HCT116 (cell line): ENCODE data around the gene PRM3. TPM values are rescaled to one million over a fixed set of nuclear protein-coding genes. Genes with fewer than 3 reads are reported as not detected.

ENCODE experiments used
- ATAC-seq: fragments of 200-7000 bp; cut with Tn5 transposase; 2 replicates; pipeline ENCODE4 v1.9.1; 2020; ENCODE audit warnings: mild to moderate bottlenecking, moderate library complexity
- BruUV-seq: library from RNA; stranded (reverse); fragments of 400-500 nt; replicated peaks from 2 replicates; lab custom pipeline; 2021; lab: Mats Ljungman, UMichigan
- CTCF ChIA-PET: fragments of 300-600 bp; sonication (Branson Sonifier 250); formaldehyde crosslinking; loops from one replicate; lab custom pipeline; 2021; ENCODE audit warnings: antibody characterized with exemption; lab: Charles Lee
- POLR2A ChIA-PET: fragments of 300-600, 350-600 bp; sonication (Branson Sonifier 250); formaldehyde crosslinking; loops from one replicate; lab custom pipeline; 2021; ENCODE audit warnings: antibody characterized with exemption; lab: Charles Lee
- RAD21 ChIA-PET, 2 experiments: fragments of 300-600 bp; sonication (Branson Sonifier 250); formaldehyde crosslinking; loops; one replicate each; lab custom pipeline; 2023; ENCODE audit warnings: low total read pairs in 2 of 2; ENCODE audit not compliant: uncharacterized antibody in 2 of 2, unreplicated experiment in 2 of 2, low non-redundant PET in 1 of 2; lab: Charles Lee
- DNase-seq: peaks from one replicate; pipeline ENCODE4 v3.0.0-alpha.2; 2010; ENCODE audit warnings: low read depth, low spot score
- H2AFZ ChIP-seq: fragments of 200-600 bp; shearing (Covaris generic), sonication (generic); 2 replicates; pipeline ENCODE4 v1.6.1; 2017; ENCODE audit warnings: low read depth, mixed run types, mixed read lengths, antibody characterized with exemption, low read length; ENCODE audit not compliant: poor library complexity, severe bottlenecking
- H3K27ac ChIP-seq: 2 replicates; pipeline ENCODE4 v1.5.1; 2012; ENCODE audit warnings: low read depth, low read length
- H3K27me3 ChIP-seq: fragments of 200-600 bp; sonication (generic); 2 replicates; pipeline ENCODE4 v1.6.1; 2016; ENCODE audit warnings: mixed run types, low read length, mixed read lengths; ENCODE audit not compliant: insufficient read depth
- H3K36me3 ChIP-seq, 2 experiments: fragments of 200-500 bp in 1 of 2; fragments of 200-600 bp in 1 of 2; sonication (Bioruptor generic) in 1 of 2; sonication (generic) in 1 of 2; 2 replicates each; pipeline versions ENCODE4 v1.5.1 to v1.6.1; 2014 to 2016; ENCODE audit warnings: low read length in 2 of 2, inconsistent platforms in 1 of 2, mixed read lengths in 1 of 2, mixed run types in 1 of 2; ENCODE audit not compliant: insufficient read depth in 2 of 2, control insufficient read depth in 1 of 2
- H3K4me1 ChIP-seq, 2 experiments: fragments of 200-600 bp in 1 of 2; sonication (generic) in 1 of 2; 2 replicates each; pipeline versions ENCODE4 v1.5.1 to v1.6.1; 2012 to 2017; ENCODE audit warnings: low read length in 2 of 2, inconsistent platforms in 1 of 2, mild to moderate bottlenecking in 1 of 2, mixed read lengths in 1 of 2, mixed run types in 1 of 2, moderate library complexity in 1 of 2; ENCODE audit not compliant: insufficient read depth in 2 of 2, control insufficient read depth in 1 of 2
- H3K4me2 ChIP-seq: fragments of 200-600 bp; sonication (generic); 2 replicates; pipeline ENCODE4 v1.6.1; 2017; ENCODE audit warnings: mixed run types, low read length, mixed read lengths
- H3K4me3 ChIP-seq, 2 experiments: fragments of 200-600 bp in 1 of 2; sonication (generic) in 1 of 2; replicated peaks in 1 of 2; 2 replicates each; pipeline ENCODE4 v1.5.1; 2011 to 2016; ENCODE audit warnings: low read length in 2 of 2, control low read depth in 1 of 2, low read depth in 1 of 2, mild to moderate bottlenecking in 1 of 2, mixed read lengths in 1 of 2, mixed run types in 1 of 2
- H3K79me2 ChIP-seq: fragments of 200-600 bp; sonication (generic); 2 replicates; pipeline ENCODE4 v1.6.1; 2017; ENCODE audit warnings: mild to moderate bottlenecking, mixed run types, low read length, moderate library complexity, mixed read lengths; ENCODE audit not compliant: insufficient read depth
- H3K9ac ChIP-seq: fragments of 200-600 bp; sonication (generic); 2 replicates; pipeline ENCODE4 v1.6.1; 2016; ENCODE audit warnings: low read length, mixed read lengths
- H3K9me2 ChIP-seq: fragments of 200-600 bp; sonication (generic), shearing (Covaris generic); 2 replicates; pipeline ENCODE4 v1.6.1; 2017; ENCODE audit warnings: mixed run types, mild to moderate bottlenecking, moderate library complexity; ENCODE audit not compliant: insufficient read depth
- H3K9me3 ChIP-seq, 2 experiments: fragments of 200-500 bp in 1 of 2; fragments of 200-600 bp in 1 of 2; sonication (Bioruptor generic) in 1 of 2; sonication (generic) in 1 of 2; 2 replicates each; pipeline ENCODE4 v1.6.1; 2014 to 2017; ENCODE audit warnings: low read length in 2 of 2, mixed read lengths in 2 of 2, inconsistent platforms in 1 of 2, low read depth in 1 of 2, mild to moderate bottlenecking in 1 of 2, mixed run types in 1 of 2, moderate library complexity in 1 of 2; ENCODE audit not compliant: control insufficient read depth in 1 of 2, insufficient read depth in 1 of 2
- H4K20me1 ChIP-seq: fragments of 200-600 bp; sonication (generic), shearing (Covaris generic); 2 replicates; pipeline ENCODE4 v1.6.1; 2017; ENCODE audit warnings: mixed run types, mild to moderate bottlenecking, moderate library complexity; ENCODE audit not compliant: insufficient read depth
- CBX3 ChIP-seq: IDR thresholded peaks from 2 replicates; pipeline ENCODE4 v1.6.1; 2012; ENCODE audit warnings: low read depth
- EGR1 ChIP-seq: IDR thresholded peaks from 2 replicates; pipeline ENCODE4 v1.6.1; 2012; ENCODE audit warnings: low read depth
- EZH2phosphoT487 ChIP-seq: fragments of 200-600 bp; IDR thresholded peaks from 2 replicates; pipeline ENCODE4 v1.6.1; 2018; ENCODE audit warnings: antibody characterized with exemption, borderline replicate concordance
- FOSL1 ChIP-seq: IDR thresholded peaks from 2 replicates; pipeline ENCODE4 v1.6.1; 2012; ENCODE audit warnings: low read depth
- JUND ChIP-seq: IDR thresholded peaks from 2 replicates; pipeline ENCODE4 v1.6.1; 2012
- RAD21 ChIP-seq: IDR thresholded peaks from 2 replicates; pipeline ENCODE4 v1.6.1; 2012; ENCODE audit warnings: low read depth, mild to moderate bottlenecking
- TCF7L2 ChIP-seq: IDR thresholded peaks from 2 replicates; pipeline ENCODE4 v1.7.0; 2011; ENCODE audit warnings: borderline replicate concordance, inconsistent platforms; ENCODE audit not compliant: insufficient read depth, insufficient read length; ENCODE audit errors: extremely low read depth
- ZFX ChIP-seq: fragments of 450-650 bp; IDR thresholded peaks from 2 replicates; pipeline ENCODE4 v1.6.1; 2017
- ZNF274 ChIP-seq: fragments of 200-500 bp; sonication (Bioruptor generic); IDR thresholded peaks from 2 replicates; pipeline ENCODE4 v1.6.1; 2014; ENCODE audit warnings: mild to moderate bottlenecking, low read depth, low read length, inconsistent platforms
- intact Hi-C: fragments of 100-400 bp; cut with micrococcal nuclease; formaldehyde crosslinking; loops from 2 replicates; pipeline ENCODE4 v1.10.0; 2022
- total RNA-seq: library from RNA; stranded (reverse); gene quantifications from one replicate; pipeline ENCODE4 v1.2.1, GENCODE V29; 2021; ENCODE audit not compliant: unreplicated experiment
- TF ChIP-seq, protein P1 (sequence below): IDR thresholded peaks from 2 replicates; pipeline ENCODE4 v1.6.1; 2012
- TF ChIP-seq, protein P2 (sequence below): IDR thresholded peaks from 2 replicates; pipeline ENCODE4 v1.6.1; 2011; ENCODE audit warnings: mild to moderate bottlenecking, low read length, moderate library complexity; ENCODE audit not compliant: insufficient replicate concordance; ENCODE audit errors: extremely low read depth

The PRM3 gene
- total RNA-seq, 1 experiment from 2014 or later = not detected

DNA sequence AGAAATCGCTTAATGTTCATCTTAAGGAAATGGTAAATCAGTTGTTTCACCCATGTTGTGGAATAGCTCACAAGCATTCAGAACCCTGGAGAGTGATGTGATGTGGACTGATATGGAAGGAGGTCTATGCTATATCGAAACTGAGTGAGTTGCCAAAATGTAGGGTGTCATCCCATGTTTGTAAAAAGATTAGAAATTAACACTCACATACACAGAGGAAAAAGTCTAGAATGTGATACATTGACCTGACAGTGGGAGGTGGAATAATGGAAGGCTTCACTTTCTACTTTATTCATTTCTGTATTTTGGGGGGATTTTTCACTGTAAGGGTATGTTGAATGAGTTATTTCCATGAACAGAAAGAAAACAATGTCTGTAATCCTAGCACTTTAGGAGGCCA, 12.4 kb upstream of the PRM3 start:
- Histone ChIP-seq H3K9me2 (no peaks in the 10 kb centered on the region), H4K20me1 (no peaks in the 10 kb centered on the region), H3K4me1 (no peaks in the 10 kb centered on the region), H3K4me3 (no peak overlapping the region), H3K4me2 (no peak overlapping the region), H3K79me2 (no peaks in the 10 kb centered on the region), H3K27me3 (no peaks in the 10 kb centered on the region), H3K36me3 (no peaks in the 10 kb centered on the region), H3K9me3 (no peaks in the 10 kb centered on the region), H2AFZ (no peak overlapping the region), H3K9ac (no peak overlapping the region), H3K27ac (no peak overlapping the region)
- POLR2A ChIA-PET = no interaction called here
- CTCF ChIA-PET = no interaction called here
- TF ChIP-seq FOSL1 = no peak
- TF ChIP-seq, protein P1, sequence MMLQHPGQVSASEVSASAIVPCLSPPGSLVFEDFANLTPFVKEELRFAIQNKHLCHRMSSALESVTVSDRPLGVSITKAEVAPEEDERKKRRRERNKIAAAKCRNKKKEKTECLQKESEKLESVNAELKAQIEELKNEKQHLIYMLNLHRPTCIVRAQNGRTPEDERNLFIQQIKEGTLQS = no peak
- no peak for TF ChIP-seq ZFX
- TF ChIP-seq CBX3 = no peak
- no peak for TF ChIP-seq JUND
- no peak for TF ChIP-seq EGR1
- TF ChIP-seq, protein P2, sequence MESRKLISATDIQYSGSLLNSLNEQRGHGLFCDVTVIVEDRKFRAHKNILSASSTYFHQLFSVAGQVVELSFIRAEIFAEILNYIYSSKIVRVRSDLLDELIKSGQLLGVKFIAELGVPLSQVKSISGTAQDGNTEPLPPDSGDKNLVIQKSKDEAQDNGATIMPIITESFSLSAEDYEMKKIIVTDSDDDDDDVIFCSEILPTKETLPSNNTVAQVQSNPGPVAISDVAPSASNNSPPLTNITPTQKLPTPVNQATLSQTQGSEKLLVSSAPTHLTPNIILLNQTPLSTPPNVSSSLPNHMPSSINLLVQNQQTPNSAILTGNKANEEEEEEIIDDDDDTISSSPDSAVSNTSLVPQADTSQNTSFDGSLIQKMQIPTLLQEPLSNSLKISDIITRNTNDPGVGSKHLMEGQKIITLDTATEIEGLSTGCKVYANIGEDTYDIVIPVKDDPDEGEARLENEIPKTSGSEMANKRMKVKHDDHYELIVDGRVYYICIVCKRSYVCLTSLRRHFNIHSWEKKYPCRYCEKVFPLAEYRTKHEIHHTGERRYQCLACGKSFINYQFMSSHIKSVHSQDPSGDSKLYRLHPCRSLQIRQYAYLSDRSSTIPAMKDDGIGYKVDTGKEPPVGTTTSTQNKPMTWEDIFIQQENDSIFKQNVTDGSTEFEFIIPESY = no peak
- TF ChIP-seq EZH2phosphoT487 = no peak
- TF ChIP-seq RAD21 = no peak
- TF ChIP-seq ZNF274 = no peak
- no peak for TF ChIP-seq TCF7L2
- intact Hi-C loops = no loop called here
- BruUV-seq = no TSS peak
- DNase-seq (no peak), ATAC-seq (no peak)
- RAD21 ChIA-PET = no interaction called here
